A549 (cell line): ENCODE results near the gene SULT1A1. TPM values are rescaled to one million over a fixed set of nuclear protein-coding genes. Genes with fewer than 3 reads are reported as not detected.

Experiments used
- ATAC-seq, 2 experiments: fragments of 200-7000 bp in 1 of 2; fragments of >200 bp in 1 of 2; cut with Nextera tagmentation in 1 of 2; cut with Tn5 transposase in 1 of 2; 3 replicates each; pipeline versions ENCODE4 v1.8.0 to v1.9.1; 2018 to 2020; ENCODE audit warnings: mild to moderate bottlenecking in 1 of 2, moderate library complexity in 1 of 2
- CTCF ChIA-PET: fragments of 300-600 bp; sonication (Branson Sonifier 250); formaldehyde crosslinking; extraction: SDS; loops from one replicate; lab custom pipeline; 2021; ENCODE audit warnings: antibody characterized with exemption, inconsistent platforms; lab: Yijun Ruan, JAX
- POLR2A ChIA-PET: fragments of 350-600 bp; formaldehyde crosslinking; extraction: SDS; loops from one replicate; lab custom pipeline; 2021; ENCODE audit warnings: antibody characterized with exemption, inconsistent platforms; lab: Yijun Ruan, JAX
- DNase-seq, 2 experiments: peaks; one replicate each; pipeline versions ENCODE4 v3.0.0 to v3.0.0-alpha.2; 2011 to 2016; ENCODE audit warnings: low read depth in 1 of 2, low spot score in 1 of 2
- FAIRE-seq: peaks from 2 replicates; lab custom pipeline; 2011; peaks lifted over from hg19 to GRCh38; lab: Jason Lieb, UNC
- H3K27ac ChIP-seq, 2 experiments: fragments of >200 bp; sonication (Bioruptor Twin); formaldehyde crosslinking; 3 replicates each; pipeline ENCODE4 v1.5.1; 2016 to 2017
- H3K4me1 ChIP-seq: fragments of >200 bp; sonication (Bioruptor Twin); formaldehyde crosslinking; 3 replicates; pipeline ENCODE4 v1.6.1; 2016
- H3K4me2 ChIP-seq: fragments of >200 bp; sonication (Bioruptor Twin); formaldehyde crosslinking; 3 replicates; pipeline ENCODE4 v1.6.1; 2016
- H3K4me3 ChIP-seq: fragments of >200 bp; sonication (Bioruptor Twin); formaldehyde crosslinking; 3 replicates; pipeline ENCODE4 v1.5.1; 2016
- H3K9me3 ChIP-seq: fragments of >200 bp; sonication (Bioruptor Twin); formaldehyde crosslinking; 3 replicates; pipeline ENCODE4 v1.6.1; 2016
- EHMT2 ChIP-seq: fragments of 200-600 bp; sonication (generic); IDR thresholded peaks from 2 replicates; pipeline ENCODE4 v1.6.1; 2016; ENCODE audit warnings: antibody characterized with exemption, low read depth, mild to moderate bottlenecking, moderate library complexity
- FOSB ChIP-seq: fragments of 250-450 bp; sonication (Bioruptor Pico); IDR thresholded peaks from 2 replicates; pipeline ENCODE4 v1.5.0; 2020; ENCODE audit warnings: mild to moderate bottlenecking, moderate library complexity
- HDAC2 ChIP-seq: fragments of 200-600 bp; sonication (generic); IDR thresholded peaks from 2 replicates; pipeline ENCODE4 v1.6.1; 2016
- HEYL ChIP-seq: fragments of 250-450 bp; sonication (Bioruptor Pico); IDR thresholded peaks from 2 replicates; pipeline ENCODE4 v1.8.0; 2021; ENCODE audit warnings: mild to moderate bottlenecking, moderate library complexity
- HOXA7 ChIP-seq: fragments of 250-450 bp; sonication (Bioruptor Pico); IDR thresholded peaks from 2 replicates; pipeline ENCODE4 v1.5.0; 2020; ENCODE audit warnings: mild to moderate bottlenecking, moderate library complexity
- HOXB13 ChIP-seq: fragments of 250-450 bp; sonication (Bioruptor Pico); IDR thresholded peaks from 2 replicates; pipeline ENCODE4 v1.5.0; 2020; ENCODE audit warnings: low read depth, mild to moderate bottlenecking, moderate library complexity
- JUNB ChIP-seq: fragments of >200 bp; sonication (Bioruptor Twin); formaldehyde crosslinking; IDR thresholded peaks from 2 replicates; pipeline ENCODE4 v1.6.1; 2016
- MAZ ChIP-seq: fragments of 150-350 bp; IDR thresholded peaks from 2 replicates; pipeline ENCODE4 v1.6.1; 2014; ENCODE audit warnings: antibody characterized with exemption, low read depth, low read length, borderline replicate concordance
- RARB ChIP-seq: fragments of 250-450 bp; sonication (Bioruptor Pico); IDR thresholded peaks from 2 replicates; pipeline ENCODE4 v1.8.0; 2021; ENCODE audit warnings: mild to moderate bottlenecking, moderate library complexity
- RFX5 ChIP-seq: fragments of 450-650 bp; IDR thresholded peaks from 2 replicates; pipeline ENCODE4 v1.7.1; 2014; ENCODE audit warnings: antibody characterized with exemption, mild to moderate bottlenecking, moderate library complexity
- SREBF2 ChIP-seq: fragments of 450-650 bp; IDR thresholded peaks from 2 replicates; pipeline ENCODE4 v1.6.1; 2014; ENCODE audit warnings: mild to moderate bottlenecking, moderate library complexity
- ZFP36 ChIP-seq: fragments of 450-650 bp; IDR thresholded peaks from 2 replicates; pipeline ENCODE4 v1.6.1; 2014; ENCODE audit warnings: borderline replicate concordance; ENCODE audit not compliant: partially characterized antibody
- ZSCAN20 ChIP-seq: fragments of 250-450 bp; sonication (Bioruptor Pico); IDR thresholded peaks from 2 replicates; pipeline ENCODE4 v1.8.0; 2022; ENCODE audit warnings: mild to moderate bottlenecking, moderate library complexity
- WGBS: methylation state at CpG from one replicate; pipeline ENCODE4 v1.1.6; 2017; ENCODE audit errors: missing lambda C conversion rate; 5-methylcytosine and 5-hydroxymethylcytosine counted together
- polyA plus RNA-seq, 4 experiments: library from polyadenylated mRNA; depleted of rRNA in 3 of 4; stranded (reverse); fragments of >200 nt; fragmentation: RNase III in 1 of 4; extraction: RNeasy Plus Mini Kit Qiagen cat#74134 plus additional on column Dnase treatment in 1 of 4; gene quantifications; 2 replicates in 3 of 4; 3 replicates in 1 of 4; pipeline ENCODE4 v1.2.3, GENCODE V29; 2011 to 2017
- TF ChIP-seq, protein P1 (sequence below): fragments of >200 bp; sonication (Bioruptor Twin); formaldehyde crosslinking; IDR thresholded peaks from 3 replicates; pipeline ENCODE4 v1.5.1; 2016
- TF ChIP-seq, protein P2 (sequence below): IDR thresholded peaks from 2 replicates; pipeline ENCODE4 v1.6.1; 2012; ENCODE audit warnings: low read depth, borderline replicate concordance
- TF ChIP-seq, protein P3 (sequence below): fragments of 200-600 bp; sonication (generic); IDR thresholded peaks from 2 replicates; pipeline ENCODE4 v1.6.1; 2016; ENCODE audit warnings: antibody characterized with exemption, mild to moderate bottlenecking, moderate library complexity

Gene SULT1A1
- polyA plus RNA-seq, 2 of the 4 experiments (the other 2 are of a cell fraction), result 2.5 to 4.0 TPM

DNA sequence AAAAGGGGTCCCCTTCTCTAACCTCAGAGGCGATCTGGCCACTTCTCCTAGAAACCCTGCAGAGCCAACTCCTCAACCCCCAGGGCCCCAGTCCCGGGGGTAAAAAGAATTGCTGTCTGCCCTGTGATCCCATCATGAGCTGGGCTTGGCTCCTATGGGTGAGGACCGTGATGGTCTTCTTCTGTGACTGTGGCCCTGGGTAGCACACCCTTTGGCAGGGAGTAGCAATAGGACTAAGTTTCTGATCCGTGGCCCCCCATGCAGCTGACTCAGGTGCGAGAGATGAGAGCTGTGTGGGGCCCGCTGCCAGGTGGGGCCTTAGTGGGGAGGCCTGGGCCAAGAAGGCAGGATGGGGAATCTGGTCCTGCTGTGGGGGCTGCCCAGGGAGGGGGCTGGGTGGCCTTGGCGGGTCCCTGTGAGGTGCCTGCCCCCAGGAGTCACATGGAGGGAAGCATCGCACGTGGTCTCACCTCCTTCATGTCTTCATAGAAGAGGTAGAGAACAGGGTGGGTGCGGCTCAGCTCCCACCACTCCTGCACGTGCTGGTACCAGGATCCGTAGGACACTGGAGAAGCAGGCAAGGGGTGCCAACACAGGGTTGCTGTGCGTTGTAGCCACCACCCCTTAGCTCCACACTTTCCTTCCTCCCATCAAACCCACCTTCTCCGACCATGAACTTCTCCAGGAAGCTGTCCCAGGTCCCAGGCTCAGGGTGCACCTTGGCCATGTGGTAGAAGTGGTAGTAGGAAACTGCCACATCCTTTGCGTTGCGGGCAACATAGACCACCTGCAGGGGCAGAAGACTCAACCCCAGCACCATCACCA, 3.3 kb downstream of the SULT1A1 start:
- POLR2A ChIA-PET, result no interaction called here
- CTCF ChIA-PET, result interaction anchor here (0.6 to 2.1 kb wide), 3 partner anchors 10 to 329 kb away, joined by 3 to 6 read pairs (median 3); no protein-coding TSS in a partner anchor
- DNase-seq, result no peak
- peaks cover 13% of the 10 kb centered on the region; the same call in 2 of the 3 replicates for H3K4me1 ChIP-seq
- 85% methylated on average over 13 of the region's 16 CpGs for WGBS
- no peak overlapping the region for H3K4me3 ChIP-seq
- FAIRE-seq, result no peak
- H3K27ac ChIP-seq, result no peak overlapping the region
- TF ChIP-seq SREBF2, result no peak
- no peaks in the 10 kb centered on the region for H3K9me3 ChIP-seq
- ATAC-seq, result no peak
- H3K4me2 ChIP-seq, result no peak overlapping the region

DNA sequence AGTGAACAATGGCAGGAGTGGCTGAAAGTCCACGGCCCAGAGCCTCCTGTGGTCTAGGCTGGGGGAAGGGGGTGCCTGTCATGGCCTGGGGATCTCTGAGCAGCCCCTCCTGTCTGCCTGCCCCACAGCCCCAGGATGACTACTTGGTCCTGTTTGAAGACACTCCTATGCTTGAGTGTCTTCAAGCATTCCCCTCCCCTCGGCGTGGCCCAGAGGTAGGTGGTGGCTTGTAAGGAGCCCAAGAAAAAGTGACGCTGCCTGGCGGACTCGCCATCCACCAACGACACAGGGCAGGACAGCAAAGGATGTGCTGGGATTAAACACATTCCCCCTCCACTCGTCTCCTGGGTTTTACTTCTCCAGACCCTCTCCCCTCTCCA, 5.7 kb downstream of the SULT1A1 start:
- Histone ChIP-seq H3K4me1 (no peaks in the 10 kb centered on the region), H3K9me3 (no peaks in the 10 kb centered on the region), H3K4me2 (no peak overlapping the region), H3K27ac (no peak overlapping the region), H3K4me3 (no peak overlapping the region)
- WGBS, result 72% methylated on average over 8 of the region's 8 CpGs
- CTCF ChIA-PET, result interaction anchor here (1.8 to 2.1 kb wide), 2 partner anchors 21 to 327 kb away, joined by 4 to 9 read pairs; no protein-coding TSS in a partner anchor
- FAIRE-seq, result no peak
- no peak for ATAC-seq
- no peak for DNase-seq
- POLR2A ChIA-PET, result no interaction called here
- TF ChIP-seq HDAC2 (no peak), ZFP36 (no peak), FOSB (CRISPR knock-in tag) (no peak), HOXA7 (no peak)
- TF ChIP-seq, protein P1, sequence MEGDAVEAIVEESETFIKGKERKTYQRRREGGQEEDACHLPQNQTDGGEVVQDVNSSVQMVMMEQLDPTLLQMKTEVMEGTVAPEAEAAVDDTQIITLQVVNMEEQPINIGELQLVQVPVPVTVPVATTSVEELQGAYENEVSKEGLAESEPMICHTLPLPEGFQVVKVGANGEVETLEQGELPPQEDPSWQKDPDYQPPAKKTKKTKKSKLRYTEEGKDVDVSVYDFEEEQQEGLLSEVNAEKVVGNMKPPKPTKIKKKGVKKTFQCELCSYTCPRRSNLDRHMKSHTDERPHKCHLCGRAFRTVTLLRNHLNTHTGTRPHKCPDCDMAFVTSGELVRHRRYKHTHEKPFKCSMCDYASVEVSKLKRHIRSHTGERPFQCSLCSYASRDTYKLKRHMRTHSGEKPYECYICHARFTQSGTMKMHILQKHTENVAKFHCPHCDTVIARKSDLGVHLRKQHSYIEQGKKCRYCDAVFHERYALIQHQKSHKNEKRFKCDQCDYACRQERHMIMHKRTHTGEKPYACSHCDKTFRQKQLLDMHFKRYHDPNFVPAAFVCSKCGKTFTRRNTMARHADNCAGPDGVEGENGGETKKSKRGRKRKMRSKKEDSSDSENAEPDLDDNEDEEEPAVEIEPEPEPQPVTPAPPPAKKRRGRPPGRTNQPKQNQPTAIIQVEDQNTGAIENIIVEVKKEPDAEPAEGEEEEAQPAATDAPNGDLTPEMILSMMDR, result no peak

DNA sequence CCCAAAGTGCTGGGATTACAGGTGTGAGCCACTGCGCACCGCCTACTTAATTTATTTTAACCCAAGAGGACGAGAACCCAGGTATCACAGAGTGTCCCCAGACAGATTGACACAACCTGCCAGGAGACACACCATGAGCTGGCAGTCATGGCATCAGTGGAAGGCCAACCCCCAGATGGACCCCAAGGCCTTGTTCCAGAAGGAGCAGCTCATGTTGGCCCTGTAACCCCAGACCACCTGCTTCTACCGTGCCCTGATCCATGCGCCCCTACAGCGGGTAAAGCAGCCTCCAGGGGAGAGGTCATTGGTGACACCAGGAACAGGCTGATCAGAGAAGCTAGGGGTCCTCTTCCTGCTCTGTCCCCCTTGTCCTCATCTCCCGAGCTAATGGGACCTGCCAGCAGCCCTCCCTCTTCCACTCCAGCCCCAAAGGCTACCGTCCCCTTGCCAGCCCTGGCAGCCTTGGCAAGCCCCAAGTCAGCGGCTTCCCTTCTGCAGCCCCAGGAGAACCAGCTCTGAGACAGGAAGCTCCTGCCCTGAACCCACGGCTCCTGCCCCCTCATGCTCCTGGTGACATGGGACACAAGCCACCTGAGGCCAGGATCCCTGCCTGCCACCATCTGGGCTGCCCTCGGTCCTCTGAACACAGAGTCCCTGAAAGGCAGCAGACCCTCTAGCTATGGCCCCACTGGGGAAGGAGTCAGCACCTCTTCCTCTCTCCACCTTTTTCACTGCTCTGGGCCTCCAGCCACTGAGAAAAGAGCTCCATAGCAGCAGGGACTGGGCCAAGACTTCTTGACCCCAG, 6.3 kb downstream of the SULT1A1 start:
- Histone ChIP-seq H3K27ac (no peak overlapping the region), H3K9me3 (no peaks in the 10 kb centered on the region), H3K4me1 (no peaks in the 10 kb centered on the region), H3K4me2 (no peak overlapping the region), H3K4me3 (no peak overlapping the region)
- ChIA-PET POLR2A (interaction anchor here (0.6 kb wide), 1 partner anchor 1335 kb away, joined by 5 read pairs; the partner anchor contains the start of gene NSMCE1), CTCF (interaction anchor here (0.6 to 2.1 kb wide), 4 partner anchors 13 to 326 kb away, joined by 3 to 9 read pairs (median 4); no protein-coding TSS in a partner anchor)
- WGBS, result 79% methylated on average over 10 of the region's 11 CpGs
- no peak for TF ChIP-seq MAZ
- no peak for TF ChIP-seq RARB (CRISPR knock-in tag)
- TF ChIP-seq JUNB, result no peak
- TF ChIP-seq HOXB13 (CRISPR knock-in tag), result no peak
- TF ChIP-seq RFX5, result no peak
- no peak for TF ChIP-seq ZSCAN20 (CRISPR knock-in tag)
- TF ChIP-seq EHMT2, result no peak
- TF ChIP-seq, protein P2, sequence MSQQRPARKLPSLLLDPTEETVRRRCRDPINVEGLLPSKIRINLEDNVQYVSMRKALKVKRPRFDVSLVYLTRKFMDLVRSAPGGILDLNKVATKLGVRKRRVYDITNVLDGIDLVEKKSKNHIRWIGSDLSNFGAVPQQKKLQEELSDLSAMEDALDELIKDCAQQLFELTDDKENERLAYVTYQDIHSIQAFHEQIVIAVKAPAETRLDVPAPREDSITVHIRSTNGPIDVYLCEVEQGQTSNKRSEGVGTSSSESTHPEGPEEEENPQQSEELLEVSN, result no peak
- TF ChIP-seq, protein P3, sequence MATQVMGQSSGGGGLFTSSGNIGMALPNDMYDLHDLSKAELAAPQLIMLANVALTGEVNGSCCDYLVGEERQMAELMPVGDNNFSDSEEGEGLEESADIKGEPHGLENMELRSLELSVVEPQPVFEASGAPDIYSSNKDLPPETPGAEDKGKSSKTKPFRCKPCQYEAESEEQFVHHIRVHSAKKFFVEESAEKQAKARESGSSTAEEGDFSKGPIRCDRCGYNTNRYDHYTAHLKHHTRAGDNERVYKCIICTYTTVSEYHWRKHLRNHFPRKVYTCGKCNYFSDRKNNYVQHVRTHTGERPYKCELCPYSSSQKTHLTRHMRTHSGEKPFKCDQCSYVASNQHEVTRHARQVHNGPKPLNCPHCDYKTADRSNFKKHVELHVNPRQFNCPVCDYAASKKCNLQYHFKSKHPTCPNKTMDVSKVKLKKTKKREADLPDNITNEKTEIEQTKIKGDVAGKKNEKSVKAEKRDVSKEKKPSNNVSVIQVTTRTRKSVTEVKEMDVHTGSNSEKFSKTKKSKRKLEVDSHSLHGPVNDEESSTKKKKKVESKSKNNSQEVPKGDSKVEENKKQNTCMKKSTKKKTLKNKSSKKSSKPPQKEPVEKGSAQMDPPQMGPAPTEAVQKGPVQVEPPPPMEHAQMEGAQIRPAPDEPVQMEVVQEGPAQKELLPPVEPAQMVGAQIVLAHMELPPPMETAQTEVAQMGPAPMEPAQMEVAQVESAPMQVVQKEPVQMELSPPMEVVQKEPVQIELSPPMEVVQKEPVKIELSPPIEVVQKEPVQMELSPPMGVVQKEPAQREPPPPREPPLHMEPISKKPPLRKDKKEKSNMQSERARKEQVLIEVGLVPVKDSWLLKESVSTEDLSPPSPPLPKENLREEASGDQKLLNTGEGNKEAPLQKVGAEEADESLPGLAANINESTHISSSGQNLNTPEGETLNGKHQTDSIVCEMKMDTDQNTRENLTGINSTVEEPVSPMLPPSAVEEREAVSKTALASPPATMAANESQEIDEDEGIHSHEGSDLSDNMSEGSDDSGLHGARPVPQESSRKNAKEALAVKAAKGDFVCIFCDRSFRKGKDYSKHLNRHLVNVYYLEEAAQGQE, result no peak
- TF ChIP-seq SREBF2, result no peak
- TF ChIP-seq HEYL (CRISPR knock-in tag), result no peak
- FAIRE-seq, result no peak
- no peak for ATAC-seq
- no peak for DNase-seq
